ENCODE results near the gene SBNO2. TPM values are rescaled to one million over a fixed set of nuclear protein-coding genes. Genes with fewer than 3 reads are reported as not detected.

SBNO2 gene
- total and polyA plus RNA-seq, 2 donors (not counting 1 experiment from before 2014, with no cell fraction given): 42.8 to 83.3 TPM

DNA sequence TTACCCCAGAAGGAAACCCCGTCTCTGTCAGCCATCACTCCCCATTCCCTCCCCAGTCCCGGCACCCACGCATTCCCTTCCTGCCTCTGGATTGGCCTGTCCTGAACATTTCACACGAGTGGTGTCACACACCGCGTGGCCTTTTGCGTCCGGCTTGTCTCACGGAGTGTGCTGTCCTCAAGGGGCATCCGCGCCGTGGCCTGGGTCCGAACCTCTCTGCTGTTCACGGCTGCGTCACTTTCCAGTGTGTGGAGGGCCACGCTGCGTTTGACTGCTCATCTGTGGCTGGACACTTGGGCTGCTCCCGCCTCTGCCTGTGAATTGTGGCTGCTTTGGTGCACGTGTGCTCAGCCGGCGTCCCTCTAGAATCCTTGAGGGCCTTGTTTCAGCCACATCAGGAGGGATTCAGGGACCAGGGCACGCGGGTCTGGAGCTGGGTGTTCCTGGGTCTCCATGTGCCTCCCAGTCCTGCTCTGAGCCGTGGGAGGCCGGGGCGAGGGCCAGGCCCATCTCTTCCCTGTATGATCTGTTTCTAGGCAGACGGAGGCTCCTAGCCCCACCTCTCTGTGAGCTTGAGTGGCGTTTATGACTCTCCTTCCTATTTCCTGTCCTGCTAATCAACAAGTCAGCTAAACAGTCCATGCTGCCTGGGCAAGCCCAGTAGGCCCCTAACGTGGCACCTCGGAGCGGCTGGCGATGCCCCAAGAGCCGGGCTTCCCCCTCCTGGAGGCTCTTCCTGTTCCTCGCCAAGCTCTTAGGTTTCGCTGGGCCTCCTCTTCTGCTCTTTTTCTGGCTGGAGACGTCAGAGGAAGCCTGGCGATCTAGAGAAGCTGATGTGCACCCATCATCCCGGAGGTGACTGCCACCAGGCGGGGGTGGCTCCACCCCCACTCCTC, 39.6 kb upstream of the SBNO2 start:
- Histone ChIP-seq H4K20me1 (ENCODE audit: control insufficient read depth, insufficient read depth, low read length, poor library complexity, severe bottlenecking) (peaks cover 99% of the 10 kb centered on the region), H3K4me1 (ENCODE audit: control insufficient read depth in 2 of 2, insufficient read depth in 2 of 2, low read length in 2 of 2) (peaks cover 16 to 20% of the 10 kb centered on the region in 2 donors), H3K79me2 (ENCODE audit: control insufficient read depth, insufficient read depth, low read length) (peaks cover 97% of the 10 kb centered on the region), H3K9ac (ENCODE audit: low read length) (peak overlapping the region; percentile 29), H3K4me2 (replicated peaks; ENCODE audit: low read depth, low read length, poor library complexity, severe bottlenecking) (peak overlapping the region; percentile 68), H3K9me3 (ENCODE audit: control extremely low read depth in 1 of 3, control insufficient read depth in 2 of 3, insufficient read depth in 1 of 3, low read length in 2 of 3) (no peaks in the 10 kb centered on the region), H3K36me3 (replicated peaks in 1 of 2; ENCODE audit: control extremely low read depth in 1 of 2, control insufficient read depth in 1 of 2, extremely low read depth in 1 of 2, insufficient read depth in 2 of 2, low read length in 1 of 2) (peaks cover 0 to 21% of the 10 kb centered on the region in 2 experiments), H2AFZ (ENCODE audit: insufficient read depth, low read depth, low read length, poor library complexity, severe bottlenecking) (peak overlapping the region; percentile 49), H3K27me3 (replicated peaks in 1 of 4; ENCODE audit: control extremely low read depth in 1 of 4, control insufficient read depth in 3 of 4, insufficient read depth in 4 of 4, low read length in 3 of 4) (no peaks in the 10 kb centered on the region), H3K4me3 (ENCODE audit: control extremely low read depth in 1 of 5, extremely low read depth in 1 of 5, insufficient read depth in 1 of 5, low read depth in 2 of 5, low read length in 4 of 5) (peak overlapping the region in 1 of 5 experiments; percentile 12), H3K27ac (ENCODE audit: low read length in 2 of 2) (peak overlapping the region; percentile 50 to 84)
- no peak for TF ChIP-seq EZH2 (IDR thresholded peaks at IDR 0.05; ENCODE audit: borderline replicate concordance, insufficient read depth, low read depth, low read length, poor library complexity, severe bottlenecking)
- H3K9me3 Mint-ChIP-seq (ENCODE audit: insufficient read depth): no peaks in the 10 kb centered on the region
- 59% methylated on average over 37 of the region's 39 CpGs for WGBS (ENCODE audit: insufficient coverage)
- no peaks in the 10 kb centered on the region for H3K27me3 Mint-ChIP-seq
- ATAC-seq (ENCODE audit: low read depth) (peak; percentile 75), DNase-seq (peak; percentile 78)
- H3K4me3 Mint-ChIP-seq: peak overlapping the region; percentile 67
- H3K27ac Mint-ChIP-seq: peak overlapping the region; percentile 87
- POLR2A ChIA-PET: no interaction called here
- intact Hi-C loops (cut with micrococcal nuclease): no loop called here
- CTCF ChIA-PET: interaction anchor here (0.6 to 1.4 kb wide), 5 partner anchors 10 to 149 kb away, joined by 3 to 5 read pairs (median 4); no protein-coding TSS in a partner anchor
- H3K4me1 Mint-ChIP-seq: peaks cover 22% of the 10 kb centered on the region

DNA sequence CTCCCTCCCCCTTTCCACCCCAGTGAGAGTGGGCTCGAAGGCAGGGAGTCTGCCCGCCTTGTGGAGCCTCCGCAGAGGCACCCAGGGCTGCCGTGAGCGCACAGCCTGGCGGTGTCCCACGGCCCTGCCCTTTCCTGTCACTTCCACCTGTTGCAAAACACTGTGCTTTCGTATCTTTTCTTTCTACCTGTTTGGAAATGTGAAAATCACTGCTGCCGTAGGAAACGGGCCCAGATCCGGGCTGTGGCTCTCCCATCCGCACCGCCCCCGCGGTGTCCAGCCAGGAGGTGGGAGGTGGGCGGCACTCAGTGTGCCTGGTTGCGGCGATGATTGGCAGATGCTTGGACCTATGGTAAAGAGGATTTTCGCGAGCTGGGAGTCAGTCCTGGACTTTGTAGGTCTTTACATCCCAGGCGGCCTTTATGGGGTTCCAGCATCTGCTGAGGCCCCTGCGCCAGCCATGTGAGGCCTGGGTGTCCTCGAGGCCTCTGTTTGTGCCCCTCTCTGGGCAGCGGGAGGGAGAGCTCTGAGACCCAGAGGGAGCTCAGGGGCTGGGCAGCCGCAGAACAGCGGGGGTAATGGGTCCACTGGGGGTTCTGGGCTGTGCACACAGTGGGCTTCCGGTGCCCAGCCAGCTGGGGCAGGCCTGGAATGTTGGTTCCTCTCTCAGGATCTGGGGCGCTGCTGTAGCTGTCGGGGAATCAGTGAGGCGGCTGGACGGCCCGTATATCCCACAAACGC, 37.6 kb upstream of the SBNO2 start:
- no peak overlapping the region for H3K9ac ChIP-seq (ENCODE audit: low read length)
- H3K27ac ChIP-seq (ENCODE audit: low read length in 2 of 2): no peak overlapping the region
- H4K20me1 ChIP-seq (ENCODE audit: control insufficient read depth, insufficient read depth, low read length, poor library complexity, severe bottlenecking): peaks cover 97% of the 10 kb centered on the region
- ATAC-seq (ENCODE audit: low read depth): no peak
- peaks cover 35% of the 10 kb centered on the region for H3K4me1 Mint-ChIP-seq
- peak overlapping the region; percentile 37 for H3K4me3 Mint-ChIP-seq
- H3K4me3 ChIP-seq (ENCODE audit: control extremely low read depth in 1 of 5, extremely low read depth in 1 of 5, insufficient read depth in 1 of 5, low read depth in 2 of 5, low read length in 4 of 5): no peak overlapping the region
- H3K27me3 ChIP-seq (replicated peaks in 1 of 4; ENCODE audit: control extremely low read depth in 1 of 4, control insufficient read depth in 3 of 4, insufficient read depth in 4 of 4, low read length in 3 of 4): no peaks in the 10 kb centered on the region
- no peaks in the 10 kb centered on the region for H3K9me3 Mint-ChIP-seq (ENCODE audit: insufficient read depth)
- no peak overlapping the region for H2AFZ ChIP-seq (ENCODE audit: insufficient read depth, low read depth, low read length, poor library complexity, severe bottlenecking)
- CTCF ChIA-PET: interaction anchor here (0.6 to 2.1 kb wide), 4 partner anchors 12 to 99 kb away, joined by 3 to 5 read pairs (median 4); no protein-coding TSS in a partner anchor
- intact Hi-C loops (cut with micrococcal nuclease): no loop called here
- no peak overlapping the region for H3K4me2 ChIP-seq (replicated peaks; ENCODE audit: low read depth, low read length, poor library complexity, severe bottlenecking)
- POLR2A ChIA-PET: interaction anchor here (0.6 kb wide), 1 partner anchor 353 kb away, joined by 4 read pairs; no protein-coding TSS in a partner anchor
- peaks cover 0 to 19% of the 10 kb centered on the region in 2 experiments for H3K36me3 ChIP-seq (replicated peaks in 1 of 2; ENCODE audit: control extremely low read depth in 1 of 2, control insufficient read depth in 1 of 2, extremely low read depth in 1 of 2, insufficient read depth in 2 of 2, low read length in 1 of 2)
- 95% methylated on average over 29 of the region's 33 CpGs for WGBS (ENCODE audit: insufficient coverage)
- DNase-seq: no peak
- H3K79me2 ChIP-seq (ENCODE audit: control insufficient read depth, insufficient read depth, low read length): peaks cover 98% of the 10 kb centered on the region
- H3K27me3 Mint-ChIP-seq: no peaks in the 10 kb centered on the region
- no peaks in the 10 kb centered on the region for H3K9me3 ChIP-seq (ENCODE audit: control extremely low read depth in 1 of 3, control insufficient read depth in 2 of 3, insufficient read depth in 1 of 3, low read length in 2 of 3)
- peaks cover 24 to 39% of the 10 kb centered on the region in 2 donors for H3K4me1 ChIP-seq (ENCODE audit: control insufficient read depth in 2 of 2, insufficient read depth in 2 of 2, low read length in 2 of 2)
- TF ChIP-seq CTCF (IDR thresholded peaks at IDR 0.05) (no peak), EZH2 (IDR thresholded peaks at IDR 0.05; ENCODE audit: borderline replicate concordance, insufficient read depth, low read depth, low read length, poor library complexity, severe bottlenecking) (no peak)
- no peak overlapping the region for H3K27ac Mint-ChIP-seq
